Measurements from ENCODE around the gene PWP2. TPM values are rescaled to one million over a fixed set of nuclear protein-coding genes. Genes with fewer than 3 reads are reported as not detected.

The PWP2 gene
- total RNA-seq, 1 experiment from 2014 or later, result 6.0 TPM

GRCh38 chr21:44058652-44058964 is 48.6 kb upstream of the PWP2 start:
- Mint-ChIP-seq H3K27me3 (ENCODE audit: low read depth) (no peaks in the 10 kb centered on the region), H3K4me1 (no peaks in the 10 kb centered on the region), H3K9me3 (no peaks in the 10 kb centered on the region), H3K27ac (peak overlapping the region; percentile 50 to 69 (median 65); a peak in 2 of 7 replicates), H3K4me3 (no peak overlapping the region), H3K36me3 (ENCODE audit: insufficient read depth in 1 of 3, low read depth in 3 of 3) (peaks cover 14 to 53% (median 34%) of the 10 kb centered on the region in 3 experiments; a peak in 6 of 7 replicates)
- no peak overlapping the region for H3K23ac ChIP-seq (ENCODE audit: insufficient read length, low read depth, low read length)
- no peak overlapping the region for H3T11ph ChIP-seq (ENCODE audit: low read length)
- H2BK120ac ChIP-seq (ENCODE audit: low read depth, low read length, poor library complexity, severe bottlenecking), result no peak overlapping the region
- no peak overlapping the region for H2AFZ ChIP-seq (ENCODE audit: low read length)
- H4K5ac ChIP-seq (ENCODE audit: insufficient read length, low read depth, low read length), result no peak overlapping the region
- no peak overlapping the region for H3K14ac ChIP-seq (ENCODE audit: insufficient read depth, low read length)
- no peak overlapping the region for H2AK5ac ChIP-seq (ENCODE audit: insufficient read length, low read length)
- H3K79me2 ChIP-seq (ENCODE audit: insufficient read depth, low read length), result no peaks in the 10 kb centered on the region
- no peaks in the 10 kb centered on the region for H3K79me1 ChIP-seq (ENCODE audit: insufficient read depth, low read depth, low read length, poor library complexity, severe bottlenecking)
- H3K4me1 ChIP-seq (ENCODE audit: insufficient read depth, low read length), result no peaks in the 10 kb centered on the region
- H3K9ac ChIP-seq (ENCODE audit: extremely low read depth, insufficient read length, low read length), result no peak overlapping the region
- H4K20me1 ChIP-seq (ENCODE audit: control insufficient read depth, insufficient read depth, insufficient read length), result no peaks in the 10 kb centered on the region
- H3K56ac ChIP-seq (ENCODE audit: insufficient read length, low read depth, low read length), result no peak overlapping the region
- H2BK12ac ChIP-seq (ENCODE audit: insufficient read length, low read depth, low read length), result no peak overlapping the region
- no peak overlapping the region for H2BK5ac ChIP-seq (ENCODE audit: insufficient read length, low read length)
- no peak for DNase-seq
- H4K8ac ChIP-seq (replicated peaks; ENCODE audit: insufficient read length, low read depth, low read length), result no peak overlapping the region
- no peaks in the 10 kb centered on the region for H3K27me3 ChIP-seq (ENCODE audit: insufficient read depth, low read length)
- no peaks in the 10 kb centered on the region for H3K23me2 ChIP-seq (ENCODE audit: insufficient read length, low read depth, low read length, poor library complexity, severe bottlenecking)
- no peak overlapping the region for H3K4ac ChIP-seq (ENCODE audit: low read depth, low read length)
- no peak overlapping the region for H3K27ac ChIP-seq (ENCODE audit: insufficient read length, low read depth, low read length)
- no peak overlapping the region for H3K4me2 ChIP-seq (ENCODE audit: insufficient read depth, insufficient read length, low read length)
- no peaks in the 10 kb centered on the region for H3K9me3 ChIP-seq (ENCODE audit: control insufficient read depth, low read depth, low read length)
- no peak overlapping the region for H2BK15ac ChIP-seq (ENCODE audit: low read depth, low read length)
- no peak overlapping the region for H2BK20ac ChIP-seq (ENCODE audit: low read depth, low read length, poor library complexity, severe bottlenecking)
- no peak for TF ChIP-seq CTCF (conservative IDR thresholded peaks at IDR 0.05)
- no peak overlapping the region for H4K91ac ChIP-seq (ENCODE audit: insufficient read length, low read depth, low read length)
- H3K18ac ChIP-seq (ENCODE audit: insufficient read length, low read depth, low read length), result no peak overlapping the region
- no CpG with 5 or more reads among the region's 12 CpGs for WGBS (ENCODE audit: extremely low coverage, insufficient read length, low lambda C conversion rate)

Data from H9 (cell line).